Activated CD4-positive, alpha-beta T cell treated with anti-CD3 and anti-CD28 coated beads for 48 hours (primary cell): ENCODE measurements around the gene HM13.
"Not testable (repeated sequence)": the region's sequence is repeated elsewhere in the genome, so short reads cannot be mapped to it uniquely, and the experiment has no call there.

Source experiments
- DNase-seq: peaks from one replicate; pipeline ENCODE4 v3.0.0-alpha.2; 2020

Gene HM13

GRCh38 chr20:31502884-31503673 lies 11.2 kb upstream of the HM13 start:
- DNase-seq, result peak; percentile 86

- no peak for DNase-seq
Observed at GRCh38 chr20:31505903-31506302, 8.3 kb upstream of the HM13 start.

- no peak for DNase-seq
Observed at GRCh38 chr20:31508517-31509244, 5.6 kb upstream of the HM13 start.

- DNase-seq, result no peak
Observed at GRCh38 chr20:31515072-31515774, 981 bp downstream of the HM13 start.

GRCh38 chr20:31515775-31516107 lies 1.5 kb downstream of the HM13 start:
- peak; percentile 16 for DNase-seq

GRCh38 chr20:31516166-31516565 lies 1.9 kb downstream of the HM13 start:
- DNase-seq, result no peak

- DNase-seq, result peak; percentile 41
Observed at GRCh38 chr20:31516651-31517050, 2.4 kb downstream of the HM13 start.

- DNase-seq, result no peak
Observed at GRCh38 chr20:31517373-31517772, 3.1 kb downstream of the HM13 start.

GRCh38 chr20:31521267-31521666 lies 7.0 kb downstream of the HM13 start:
- DNase-seq, result not testable (repeated sequence)

- no peak for DNase-seq
Observed at GRCh38 chr20:31522731-31523130, 8.5 kb downstream of the HM13 start.

- DNase-seq, result no peak
Observed at GRCh38 chr20:31523361-31524283, 9.4 kb downstream of the HM13 start.

- no peak for DNase-seq
Observed at GRCh38 chr20:31527266-31527665, 13.0 kb downstream of the HM13 start.

- DNase-seq, result no peak
Observed at GRCh38 chr20:31535298-31535697, 21.1 kb downstream of the HM13 start.

- DNase-seq, result no peak
Observed at GRCh38 chr20:31536575-31536974, 22.3 kb downstream of the HM13 start.

GRCh38 chr20:31537116-31537871 lies 23.1 kb downstream of the HM13 start:
- DNase-seq, result no peak

- DNase-seq, result no peak
Observed at GRCh38 chr20:31537890-31538289, 23.6 kb downstream of the HM13 start.

- DNase-seq, result no peak
Observed at GRCh38 chr20:31538326-31538725, 24.1 kb downstream of the HM13 start.

- not testable (repeated sequence) for DNase-seq
Observed at GRCh38 chr20:31539636-31540035, 25.4 kb downstream of the HM13 start.

- DNase-seq, result no peak
Observed at GRCh38 chr20:31540406-31540805, 26.2 kb downstream of the HM13 start.

GRCh38 chr20:31542201-31542842 lies 28.1 kb downstream of the HM13 start:
- DNase-seq, result peak; percentile 33

GRCh38 chr20:31542963-31543362 lies 28.7 kb downstream of the HM13 start:
- no peak for DNase-seq
